Measurements from ENCODE around the gene THOC6. TPM values are rescaled to one million over a fixed set of nuclear protein-coding genes. Genes with fewer than 3 reads are reported as not detected.

Gene THOC6
- total and polyA plus RNA-seq, 2 donors (not counting 3 experiments of a cell fraction or from before 2014, with no cell fraction given): 23.9 to 39.3 TPM

GRCh38 chr16:2974319-2975056, 49.3 kb upstream of the THOC6 start:
- BruUV-seq (replicated peaks): no TSS peak
- no peaks in the 10 kb centered on the region for H3K9me3 ChIP-seq (replicated peaks; ENCODE audit: control insufficient read depth, insufficient read depth, low read length)
- no peaks in the 10 kb centered on the region for H4K20me1 ChIP-seq (replicated peaks; ENCODE audit: control insufficient read depth, extremely low read depth, insufficient read depth, low read length)
- DNase-seq (ENCODE audit: low read depth, low spot score) (no peak), FAIRE-seq (no peak)
- ChIA-PET POLR2A (no interaction called here), CTCF (no interaction called here)
- peaks cover 13% of the 10 kb centered on the region for H3K79me2 ChIP-seq (ENCODE audit: control insufficient read depth, insufficient read depth, low read length)
- TF ChIP-seq MAX (IDR thresholded peaks at IDR 0.05; ENCODE audit: insufficient read depth, insufficient read length): no peak
- TF ChIP-seq POLR2A (IDR thresholded peaks at IDR 0.05; ENCODE audit: low read depth, low read length): no peak
- H3K4me2 ChIP-seq (ENCODE audit: insufficient read depth, low read length): no peak overlapping the region
- peaks cover 7% of the 10 kb centered on the region for H3K4me1 ChIP-seq (ENCODE audit: control insufficient read depth, extremely low read depth, insufficient read depth, low read length)
- H3K4me3 ChIP-seq (replicated peaks in 1 of 3; ENCODE audit: insufficient read depth in 1 of 3, low read depth in 1 of 3, low read length in 3 of 3): no peak overlapping the region
- intact Hi-C loops (cut with micrococcal nuclease) (no loop called here), dilution Hi-C loops (cut with MboI; ENCODE audit: extremely low pct_ligation_motif_present, low sequenced_read_pairs) (no loop called here)
- peaks cover 0 to 2% of the 10 kb centered on the region in 2 experiments for H3K36me3 ChIP-seq (ENCODE audit: control insufficient read depth in 2 of 2, extremely low read depth in 1 of 2, insufficient read depth in 2 of 2, low read length in 2 of 2)
- no peaks in the 10 kb centered on the region for H3K27me3 ChIP-seq (ENCODE audit: control insufficient read depth in 2 of 2, insufficient read depth in 2 of 2, low read length in 2 of 2)
- no peak overlapping the region for H3K9ac ChIP-seq (replicated peaks; ENCODE audit: extremely low read depth, insufficient read depth, low read length)
- no peak overlapping the region for H2AFZ ChIP-seq (ENCODE audit: low read depth, low read length)
- no peak overlapping the region for H3K27ac ChIP-seq (ENCODE audit: insufficient read depth, low read depth, low read length)
- no peaks in the 10 kb centered on the region for H3K9me1 ChIP-seq (replicated peaks; ENCODE audit: control insufficient read depth, extremely low read depth, insufficient read depth, low read length)

DNA sequence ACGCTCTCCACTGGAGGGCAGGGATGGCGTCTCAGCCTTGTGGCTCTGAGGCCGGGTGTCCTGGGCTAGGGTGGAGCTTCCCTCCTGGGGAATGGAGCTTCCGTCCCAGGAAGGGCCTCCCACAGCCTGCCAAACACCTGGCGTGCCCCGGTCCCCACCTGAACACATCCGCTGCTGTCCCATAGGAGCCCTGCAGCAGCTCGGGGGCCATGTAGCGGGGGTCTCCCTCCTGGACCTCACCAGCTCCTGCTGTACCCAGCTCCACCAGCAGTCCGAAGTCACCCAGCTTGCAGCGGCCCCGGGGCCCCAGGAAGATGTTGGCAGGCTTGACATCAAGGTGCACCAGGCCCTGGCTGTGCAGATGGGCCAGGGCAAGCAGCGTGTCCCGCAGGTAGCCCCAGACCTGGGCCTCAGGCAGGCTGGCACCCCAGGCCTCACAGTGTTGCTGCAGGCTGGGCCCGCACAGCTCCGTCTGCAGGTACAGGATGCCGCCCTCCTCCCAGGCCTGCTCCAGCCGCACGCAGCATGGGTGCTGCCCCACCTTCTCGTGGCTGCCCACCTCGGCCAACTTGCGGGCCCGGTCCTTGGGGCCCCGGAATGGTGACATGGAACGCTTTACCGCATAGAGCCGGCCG, 48.6 kb upstream of the THOC6 start:
- TF ChIP-seq POLR2A (IDR thresholded peaks at IDR 0.05; ENCODE audit: low read depth, low read length): no peak
- TF ChIP-seq POLR2AphosphoS5 (IDR thresholded peaks at IDR 0.05; ENCODE audit: insufficient read depth, low read depth, low read length): no peak
- TF ChIP-seq MYC (IDR thresholded peaks at IDR 0.05; ENCODE audit: low read depth, low read length): no peak
- TF ChIP-seq GATA2 (IDR thresholded peaks at IDR 0.05; ENCODE audit: insufficient read depth, insufficient read length, low read depth, low read length): no peak
- TF ChIP-seq EZH2 (IDR thresholded peaks at IDR 0.05; ENCODE audit: borderline replicate concordance, low read depth, low read length, severe bottlenecking): no peak
- no peak for TF ChIP-seq CTCF (IDR thresholded peaks at IDR 0.05; ENCODE audit: extremely low read depth in 1 of 2, insufficient read depth in 1 of 2, low read depth in 1 of 2, low read length in 2 of 2)
- TF ChIP-seq JUN (IDR thresholded peaks at IDR 0.05; ENCODE audit: borderline replicate concordance, insufficient read depth, insufficient read length, low read depth): no peak
- Histone ChIP-seq H3K4me1 (ENCODE audit: control insufficient read depth, extremely low read depth, insufficient read depth, low read length) (peaks cover 9% of the 10 kb centered on the region), H2AFZ (ENCODE audit: low read depth, low read length) (no peak overlapping the region), H3K27ac (ENCODE audit: insufficient read depth, low read depth, low read length) (no peak overlapping the region), H3K27me3 (ENCODE audit: control insufficient read depth in 2 of 2, insufficient read depth in 2 of 2, low read length in 2 of 2) (no peaks in the 10 kb centered on the region), H3K79me2 (ENCODE audit: control insufficient read depth, insufficient read depth, low read length) (peaks cover 14% of the 10 kb centered on the region), H3K9me1 (replicated peaks; ENCODE audit: control insufficient read depth, extremely low read depth, insufficient read depth, low read length) (no peaks in the 10 kb centered on the region), H3K9ac (replicated peaks; ENCODE audit: extremely low read depth, insufficient read depth, low read length) (no peak overlapping the region), H3K4me2 (ENCODE audit: insufficient read depth, low read length) (no peak overlapping the region), H3K36me3 (ENCODE audit: control insufficient read depth in 2 of 2, extremely low read depth in 1 of 2, insufficient read depth in 2 of 2, low read length in 2 of 2) (peaks cover 0 to 2% of the 10 kb centered on the region in 2 experiments), H3K9me3 (replicated peaks; ENCODE audit: control insufficient read depth, insufficient read depth, low read length) (no peaks in the 10 kb centered on the region), H4K20me1 (replicated peaks; ENCODE audit: control insufficient read depth, extremely low read depth, insufficient read depth, low read length) (no peaks in the 10 kb centered on the region), H3K4me3 (replicated peaks in 1 of 3; ENCODE audit: insufficient read depth in 1 of 3, low read depth in 1 of 3, low read length in 3 of 3) (no peak overlapping the region)
- CTCF ChIA-PET: no interaction called here
- intact Hi-C loops (cut with micrococcal nuclease) (no loop called here), dilution Hi-C loops (cut with MboI; ENCODE audit: extremely low pct_ligation_motif_present, low sequenced_read_pairs) (no loop called here)
- POLR2A ChIA-PET: no interaction called here
- FAIRE-seq: no peak
- no TSS peak for BruUV-seq (replicated peaks)
- DNase-seq (ENCODE audit: low read depth, low spot score): no peak

Data from endothelial cell of umbilical vein (primary cell).